ENCODE data around the gene ASB6.
"Not testable (repeated sequence)": the region's sequence is repeated elsewhere in the genome, so short reads cannot be mapped to it uniquely, and the experiment has no call there.

ASB6 gene

GRCh38 chr9:129594632-129595031, 47.3 kb downstream of the ASB6 start:
- no peak for TF ChIP-seq CTCF (IDR thresholded peaks at IDR 0.05; ENCODE audit: borderline replicate concordance, insufficient read depth, low read depth, low read length)
- H3K4me3 ChIP-seq (ENCODE audit: low read depth, low read length) = no peak overlapping the region

GRCh38 chr9:129592790-129593189, 49.2 kb downstream of the ASB6 start:
- H3K4me3 ChIP-seq (ENCODE audit: low read depth, low read length) = not testable (repeated sequence)

- no peak overlapping the region for H3K4me3 ChIP-seq (ENCODE audit: low read depth, low read length)
- no peak for TF ChIP-seq CTCF (IDR thresholded peaks at IDR 0.05; ENCODE audit: borderline replicate concordance, insufficient read depth, low read depth, low read length)
Observed at GRCh38 chr9:129591916-129592315, 50.0 kb downstream of the ASB6 start.

- H3K4me3 ChIP-seq (ENCODE audit: low read depth, low read length) = no peak overlapping the region
- no peak for TF ChIP-seq CTCF (IDR thresholded peaks at IDR 0.05; ENCODE audit: borderline replicate concordance, insufficient read depth, low read depth, low read length)
Observed at GRCh38 chr9:129590466-129590865, 51.5 kb downstream of the ASB6 start.

GRCh38 chr9:129587487-129588262, 54.3 kb downstream of the ASB6 start:
- no peak overlapping the region for H3K4me3 ChIP-seq (ENCODE audit: low read depth, low read length)
- no peak for TF ChIP-seq CTCF (IDR thresholded peaks at IDR 0.05; ENCODE audit: borderline replicate concordance, insufficient read depth, low read depth, low read length)

- no peak overlapping the region for H3K4me3 ChIP-seq (ENCODE audit: low read depth, low read length)
- no peak for TF ChIP-seq CTCF (IDR thresholded peaks at IDR 0.05; ENCODE audit: borderline replicate concordance, insufficient read depth, low read depth, low read length)
Observed at GRCh38 chr9:129586685-129587084, 55.3 kb downstream of the ASB6 start.

- TF ChIP-seq CTCF (IDR thresholded peaks at IDR 0.05; ENCODE audit: borderline replicate concordance, insufficient read depth, low read depth, low read length) = no peak
Observed at GRCh38 chr9:129586245-129586644, 55.7 kb downstream of the ASB6 start.

More at GRCh38 chr9:129586245-129586644, 55.7 kb downstream of the ASB6 start:
- H3K4me3 ChIP-seq (ENCODE audit: low read depth, low read length) = no peak overlapping the region

All from GM12875 (cell line).